Measurements from ENCODE around the gene APBA3. TPM values are rescaled to one million over a fixed set of nuclear protein-coding genes. Genes with fewer than 3 reads are reported as not detected.

Gene APBA3
- total RNA-seq, 2 donors from 2014 or later, result 27.5 to 42.2 TPM

- TF ChIP-seq, protein P1, sequence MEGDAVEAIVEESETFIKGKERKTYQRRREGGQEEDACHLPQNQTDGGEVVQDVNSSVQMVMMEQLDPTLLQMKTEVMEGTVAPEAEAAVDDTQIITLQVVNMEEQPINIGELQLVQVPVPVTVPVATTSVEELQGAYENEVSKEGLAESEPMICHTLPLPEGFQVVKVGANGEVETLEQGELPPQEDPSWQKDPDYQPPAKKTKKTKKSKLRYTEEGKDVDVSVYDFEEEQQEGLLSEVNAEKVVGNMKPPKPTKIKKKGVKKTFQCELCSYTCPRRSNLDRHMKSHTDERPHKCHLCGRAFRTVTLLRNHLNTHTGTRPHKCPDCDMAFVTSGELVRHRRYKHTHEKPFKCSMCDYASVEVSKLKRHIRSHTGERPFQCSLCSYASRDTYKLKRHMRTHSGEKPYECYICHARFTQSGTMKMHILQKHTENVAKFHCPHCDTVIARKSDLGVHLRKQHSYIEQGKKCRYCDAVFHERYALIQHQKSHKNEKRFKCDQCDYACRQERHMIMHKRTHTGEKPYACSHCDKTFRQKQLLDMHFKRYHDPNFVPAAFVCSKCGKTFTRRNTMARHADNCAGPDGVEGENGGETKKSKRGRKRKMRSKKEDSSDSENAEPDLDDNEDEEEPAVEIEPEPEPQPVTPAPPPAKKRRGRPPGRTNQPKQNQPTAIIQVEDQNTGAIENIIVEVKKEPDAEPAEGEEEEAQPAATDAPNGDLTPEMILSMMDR (conservative IDR thresholded peaks at IDR 0.05), result no peak
- Histone ChIP-seq H3K27me3 (ENCODE audit: control insufficient read depth, insufficient read depth, low read length, poor library complexity, severe bottlenecking) (no peaks in the 10 kb centered on the region), H3K9me3 (ENCODE audit: control insufficient read depth, low read length) (peaks cover 10% of the 10 kb centered on the region), H3K4me1 (ENCODE audit: control insufficient read depth, insufficient read depth, low read length) (no peaks in the 10 kb centered on the region), H3K4me3 (ENCODE audit: low read length) (no peak overlapping the region), H3K36me3 (ENCODE audit: control insufficient read depth, insufficient read depth, low read length) (no peaks in the 10 kb centered on the region), H3K27ac (ENCODE audit: low read depth, low read length) (no peak overlapping the region), H3K9ac (ENCODE audit: extremely low read depth, low read length, poor library complexity, severe bottlenecking) (no peak overlapping the region)
- no peak for DNase-seq
- no peak overlapping the region for H3K4me3 Mint-ChIP-seq
- no peaks in the 10 kb centered on the region for H3K4me1 Mint-ChIP-seq
- peaks cover 9% of the 10 kb centered on the region for H3K9me3 Mint-ChIP-seq
- WGBS, 2 experiments (ENCODE audit: insufficient coverage in 1 of 2, insufficient read length in 1 of 2), result 75 to 90% methylated on average over 1 of the region's 1 CpG
- H3K36me3 Mint-ChIP-seq (ENCODE audit: low read depth), result no peaks in the 10 kb centered on the region
- H3K27me3 Mint-ChIP-seq (ENCODE audit: insufficient read depth), result peaks cover 7% of the 10 kb centered on the region
- no peak overlapping the region for H3K27ac Mint-ChIP-seq
These were observed 15.1 kb upstream of the APBA3 start for GRCh38 chr19:3776479-3777040.

DNA sequence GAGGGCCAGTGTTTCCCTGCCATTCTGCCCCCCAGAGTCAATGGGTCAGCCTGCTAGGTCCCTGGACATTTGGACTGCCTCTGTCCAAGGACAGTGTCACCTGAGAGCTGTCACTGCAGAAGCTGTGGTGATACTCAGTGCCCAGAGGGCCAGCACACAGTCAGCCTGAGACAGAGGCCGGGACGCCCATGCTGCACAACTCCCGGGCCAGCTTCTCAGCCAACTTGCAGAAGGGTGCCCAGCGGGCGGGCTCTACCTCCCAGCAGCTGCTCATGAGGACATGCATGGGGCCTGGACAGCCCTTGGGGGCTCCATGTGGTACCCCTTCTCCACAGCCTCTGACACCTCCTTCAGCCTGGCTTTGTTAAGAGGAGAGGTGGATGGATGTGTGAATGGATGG, 14.3 kb upstream of the APBA3 start:
- Mint-ChIP-seq H3K9me3 (peaks cover 2% of the 10 kb centered on the region), H3K4me3 (no peak overlapping the region), H3K27ac (no peak overlapping the region), H3K4me1 (no peaks in the 10 kb centered on the region), H3K36me3 (ENCODE audit: low read depth) (no peaks in the 10 kb centered on the region), H3K27me3 (ENCODE audit: insufficient read depth) (peaks cover 1% of the 10 kb centered on the region)
- Histone ChIP-seq H3K27ac (ENCODE audit: low read depth, low read length) (no peak overlapping the region), H3K9ac (ENCODE audit: extremely low read depth, low read length, poor library complexity, severe bottlenecking) (no peak overlapping the region), H3K4me1 (ENCODE audit: control insufficient read depth, insufficient read depth, low read length) (no peaks in the 10 kb centered on the region), H3K4me3 (ENCODE audit: low read length) (no peak overlapping the region), H3K36me3 (ENCODE audit: control insufficient read depth, insufficient read depth, low read length) (no peaks in the 10 kb centered on the region), H3K27me3 (ENCODE audit: control insufficient read depth, insufficient read depth, low read length, poor library complexity, severe bottlenecking) (no peaks in the 10 kb centered on the region), H3K9me3 (ENCODE audit: control insufficient read depth, low read length) (peaks cover 2% of the 10 kb centered on the region)
- no peak for DNase-seq
- WGBS, 2 experiments (ENCODE audit: insufficient coverage in 1 of 2, insufficient read length in 1 of 2), result 92% methylated on average over 5 of the region's 5 CpGs; no CpG with 5 or more reads in 1 of the 2 experiments
- TF ChIP-seq, protein P1 (conservative IDR thresholded peaks at IDR 0.05), result no peak

- Histone ChIP-seq H3K4me1 (ENCODE audit: control insufficient read depth, insufficient read depth, low read length) (no peaks in the 10 kb centered on the region), H3K36me3 (ENCODE audit: control insufficient read depth, insufficient read depth, low read length) (no peaks in the 10 kb centered on the region), H3K27me3 (ENCODE audit: control insufficient read depth, insufficient read depth, low read length, poor library complexity, severe bottlenecking) (no peaks in the 10 kb centered on the region), H3K9me3 (ENCODE audit: control insufficient read depth, low read length) (no peaks in the 10 kb centered on the region), H3K4me3 (ENCODE audit: low read length) (no peak overlapping the region), H3K9ac (ENCODE audit: extremely low read depth, low read length, poor library complexity, severe bottlenecking) (no peak overlapping the region), H3K27ac (ENCODE audit: low read depth, low read length) (no peak overlapping the region)
- no peak overlapping the region for H3K4me3 Mint-ChIP-seq
- H3K27me3 Mint-ChIP-seq (ENCODE audit: insufficient read depth), result no peaks in the 10 kb centered on the region
- DNase-seq, result no peak
- no peak overlapping the region for H3K27ac Mint-ChIP-seq
- no peaks in the 10 kb centered on the region for H3K9me3 Mint-ChIP-seq
- H3K36me3 Mint-ChIP-seq (ENCODE audit: low read depth), result no peaks in the 10 kb centered on the region
- TF ChIP-seq, protein P1 (conservative IDR thresholded peaks at IDR 0.05), result no peak
- WGBS, 2 experiments (ENCODE audit: insufficient coverage in 1 of 2, insufficient read length in 1 of 2), result 88% methylated on average over 2 of the region's 2 CpGs; no CpG with 5 or more reads in 1 of the 2 experiments
- H3K4me1 Mint-ChIP-seq, result no peaks in the 10 kb centered on the region
These were observed 13.9 kb upstream of the APBA3 start for GRCh38 chr19:3775374-3775711.
